Measurements from ENCODE around the gene JPH2.

- TF ChIP-seq GATA2 (IDR thresholded peaks at IDR 0.05; ENCODE audit: low read depth, low read length) = no peak
- no peak for TF ChIP-seq GATA3 (IDR thresholded peaks at IDR 0.05; ENCODE audit: low read depth, low read length)
Measured at GRCh38 chr20:44185574-44185973, 1.4 kb downstream of the JPH2 start.
